HG03280 (cell line): ENCODE results near the gene MNT.

Experiments
- ATAC-seq: cut with Tn5 transposase; IDR thresholded peaks from one replicate; pipeline ENCODE4 v1.9.1; 2021; ENCODE audit warnings: mild to moderate bottlenecking, moderate library complexity; ENCODE audit not compliant: unreplicated experiment

MNT gene

DNA sequence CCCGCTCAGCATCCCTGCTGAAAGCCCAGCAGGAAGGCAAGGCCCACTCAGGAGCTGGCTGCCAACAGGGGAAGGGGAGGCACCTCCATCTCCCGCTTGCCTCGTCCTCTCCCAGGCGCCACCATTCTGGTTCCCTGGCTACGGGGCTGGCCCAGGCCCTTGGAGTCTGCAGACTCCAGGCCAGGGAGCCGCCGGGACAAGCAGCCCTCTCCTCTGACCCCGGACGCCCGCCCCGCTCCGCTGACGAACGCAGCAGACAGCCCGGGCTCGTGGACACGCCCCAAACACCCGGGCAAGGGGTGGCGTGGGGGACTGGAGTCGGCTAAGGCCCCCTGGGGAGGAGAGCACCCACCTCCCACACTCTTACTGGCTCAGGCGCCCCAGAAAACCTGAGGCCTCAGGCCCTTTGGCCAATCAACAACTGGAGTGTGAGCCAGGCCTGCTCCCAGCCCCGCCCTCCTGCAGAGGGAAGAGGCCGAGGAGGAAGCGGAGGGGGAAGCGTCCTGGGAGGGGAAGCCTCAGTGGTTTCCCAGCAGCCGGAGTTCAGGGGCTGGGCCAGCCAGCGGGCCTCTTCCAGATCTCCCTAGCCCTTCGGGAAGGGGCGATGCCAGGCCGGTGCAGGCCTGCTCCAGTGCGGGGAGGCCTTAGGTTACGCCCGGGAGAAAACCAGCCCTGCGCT is 4.2 kb downstream of the MNT start:
- ATAC-seq: no peak

DNA sequence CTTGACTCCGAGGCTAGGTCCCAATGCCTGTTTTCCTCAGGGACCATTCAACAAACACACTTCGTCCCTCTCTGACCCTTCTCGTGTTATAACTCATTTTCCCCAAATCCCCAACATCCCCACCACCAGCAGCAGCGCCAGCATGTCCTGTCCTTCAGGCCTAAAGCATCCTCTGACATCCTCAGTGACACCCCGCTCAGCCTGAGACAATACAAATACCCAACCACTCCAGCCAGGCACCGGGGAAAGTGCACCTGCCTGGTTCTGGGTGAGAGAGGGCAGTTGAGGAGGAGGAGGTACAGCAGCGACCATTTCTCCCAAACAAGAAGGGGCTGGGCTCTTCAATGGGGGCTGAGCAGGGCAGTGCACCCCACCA is 4.7 kb downstream of the MNT start:
- ATAC-seq: no peak

DNA sequence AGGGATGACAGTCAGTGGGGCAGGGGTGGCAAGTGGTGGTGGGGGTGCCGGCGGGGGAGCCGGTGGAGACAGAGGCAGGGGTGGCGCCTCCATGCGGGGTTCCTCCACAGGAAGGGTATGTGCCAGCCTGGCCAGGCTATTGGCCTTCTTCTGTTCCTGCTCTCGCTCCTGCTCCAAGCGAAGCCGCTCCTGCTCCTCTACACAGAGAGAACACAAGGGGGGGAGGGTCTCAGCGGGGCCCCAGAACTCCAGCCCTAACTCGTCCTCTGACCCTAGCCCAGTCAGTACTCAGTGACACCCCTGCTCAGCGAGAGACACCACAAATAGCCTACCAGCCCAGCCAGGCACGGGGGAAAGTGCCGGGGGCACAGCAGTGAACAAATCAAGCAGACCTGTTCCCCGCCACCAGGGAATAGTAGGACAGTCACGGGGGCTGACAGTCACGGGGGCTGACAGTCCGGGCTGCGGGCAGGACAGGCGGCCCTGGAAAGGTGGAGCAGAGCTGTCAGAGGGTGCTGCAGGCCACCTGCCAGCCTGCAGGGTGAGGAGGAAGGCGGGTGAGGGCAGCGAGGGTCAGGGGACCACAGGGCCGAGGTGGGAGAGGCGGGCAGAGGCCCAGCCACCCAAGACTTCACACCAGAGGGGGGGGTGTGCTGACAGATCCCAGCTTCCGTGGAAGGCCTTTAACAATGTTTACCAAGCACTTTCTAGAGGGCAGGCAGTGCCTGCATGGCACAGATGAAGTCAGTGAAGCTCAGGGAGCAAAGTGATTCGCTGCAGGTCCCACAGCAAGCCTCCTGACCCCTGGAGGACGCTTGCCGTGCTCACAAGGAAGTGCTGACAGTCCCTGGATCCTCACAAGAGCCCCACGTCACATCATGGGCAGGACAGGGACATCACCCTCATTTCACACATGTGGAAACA is 5.3 kb downstream of the MNT start:
- no peak for ATAC-seq

DNA sequence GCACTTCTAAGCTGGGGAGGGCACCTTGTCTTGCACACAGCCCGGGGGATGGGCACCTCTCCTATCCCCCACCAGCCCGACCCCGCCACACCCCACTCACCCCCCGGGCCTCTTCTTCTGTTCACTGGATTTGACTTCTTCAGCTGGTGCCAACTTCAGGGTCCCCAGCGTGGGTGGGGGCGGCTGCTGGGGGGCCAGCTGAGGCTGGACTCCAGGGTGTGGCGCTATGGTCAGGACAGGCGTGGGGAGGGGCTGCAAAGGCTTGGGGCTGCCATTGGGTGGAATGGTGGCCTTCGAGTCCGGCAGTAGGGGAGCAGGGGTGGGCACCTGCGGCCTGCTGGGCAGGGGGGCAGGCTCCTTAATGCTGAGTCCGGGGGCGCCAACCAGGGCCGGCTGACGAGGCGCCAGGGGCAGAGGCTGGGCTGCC is 6.1 kb downstream of the MNT start:
- no peak for ATAC-seq

DNA sequence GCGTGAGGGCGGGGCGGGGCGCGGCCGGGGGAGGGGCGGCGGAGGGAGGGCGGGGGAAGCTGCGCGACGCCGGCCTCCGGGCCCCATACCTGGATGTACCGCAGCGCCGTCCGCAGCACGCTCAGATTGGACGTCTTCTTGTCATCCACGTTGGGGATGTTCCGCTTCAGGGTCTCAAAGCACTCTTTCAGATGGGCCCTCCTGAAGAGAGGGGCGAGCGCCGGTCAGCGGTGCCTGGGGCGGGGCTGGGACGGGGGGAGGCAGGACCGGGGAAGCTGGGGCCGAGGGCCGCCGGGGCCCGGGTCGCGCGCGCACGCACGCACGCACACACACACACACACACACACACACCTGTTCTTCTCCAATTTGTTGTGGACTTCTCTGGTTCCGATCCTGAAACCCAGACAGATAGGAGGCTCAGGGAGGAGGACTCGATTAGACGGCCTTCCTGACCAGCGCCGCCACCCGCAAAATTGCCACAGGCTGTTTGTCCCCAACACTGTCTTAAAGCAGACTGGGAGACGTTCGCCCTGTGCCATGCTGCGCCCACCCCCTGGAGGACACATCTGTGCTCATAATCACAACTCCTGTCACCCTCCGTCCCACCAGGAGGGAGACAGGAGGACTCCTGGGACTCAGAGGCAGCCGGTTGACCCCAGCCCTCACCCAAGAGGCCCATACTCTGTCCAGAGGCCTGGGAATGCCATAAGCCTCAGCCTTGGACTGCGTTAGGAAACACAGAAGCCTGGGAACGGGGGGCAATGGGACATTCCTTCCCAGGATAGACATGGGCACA is 6.7 kb downstream of the MNT start:
- no peak for ATAC-seq

DNA sequence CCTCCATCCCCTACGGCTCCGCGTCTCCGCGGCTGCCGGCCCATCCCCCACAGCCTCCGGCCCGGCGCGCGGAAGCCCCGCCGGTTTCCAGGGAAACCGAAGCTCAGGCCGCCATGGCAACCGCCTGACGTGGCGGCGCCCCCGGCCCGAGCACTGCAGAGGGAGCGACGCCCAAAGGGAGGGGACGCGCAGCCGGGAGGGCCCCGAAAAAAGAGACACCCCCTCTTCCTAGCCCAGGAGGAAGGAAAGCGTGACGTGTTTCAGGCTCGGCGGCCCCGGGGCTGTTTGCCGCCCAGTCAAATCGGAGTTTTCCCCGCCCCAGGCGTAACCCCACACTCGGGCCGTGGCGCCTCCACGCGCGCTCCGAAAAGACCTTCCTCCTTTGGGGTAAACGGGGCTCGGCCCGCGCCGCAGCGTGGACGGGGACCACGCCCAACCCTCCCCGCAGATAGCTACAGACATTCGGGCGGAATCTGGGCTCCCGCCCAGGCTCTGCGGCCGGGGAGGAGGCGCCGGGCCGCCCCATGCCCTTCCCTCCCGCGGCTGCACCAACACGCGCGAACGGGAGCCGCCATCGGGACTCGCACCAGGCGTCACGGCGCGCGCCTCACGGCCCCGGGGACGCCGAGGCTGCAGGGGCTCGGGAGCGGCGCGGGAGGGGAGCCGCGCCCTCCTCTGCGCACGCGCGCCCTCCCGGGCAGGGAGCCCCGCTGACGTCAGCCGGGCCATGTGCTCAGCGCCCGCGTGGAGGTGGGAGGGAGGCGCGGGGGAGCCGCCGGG is 7.5 kb downstream of the MNT start:
- peak; percentile 40 for ATAC-seq

DNA sequence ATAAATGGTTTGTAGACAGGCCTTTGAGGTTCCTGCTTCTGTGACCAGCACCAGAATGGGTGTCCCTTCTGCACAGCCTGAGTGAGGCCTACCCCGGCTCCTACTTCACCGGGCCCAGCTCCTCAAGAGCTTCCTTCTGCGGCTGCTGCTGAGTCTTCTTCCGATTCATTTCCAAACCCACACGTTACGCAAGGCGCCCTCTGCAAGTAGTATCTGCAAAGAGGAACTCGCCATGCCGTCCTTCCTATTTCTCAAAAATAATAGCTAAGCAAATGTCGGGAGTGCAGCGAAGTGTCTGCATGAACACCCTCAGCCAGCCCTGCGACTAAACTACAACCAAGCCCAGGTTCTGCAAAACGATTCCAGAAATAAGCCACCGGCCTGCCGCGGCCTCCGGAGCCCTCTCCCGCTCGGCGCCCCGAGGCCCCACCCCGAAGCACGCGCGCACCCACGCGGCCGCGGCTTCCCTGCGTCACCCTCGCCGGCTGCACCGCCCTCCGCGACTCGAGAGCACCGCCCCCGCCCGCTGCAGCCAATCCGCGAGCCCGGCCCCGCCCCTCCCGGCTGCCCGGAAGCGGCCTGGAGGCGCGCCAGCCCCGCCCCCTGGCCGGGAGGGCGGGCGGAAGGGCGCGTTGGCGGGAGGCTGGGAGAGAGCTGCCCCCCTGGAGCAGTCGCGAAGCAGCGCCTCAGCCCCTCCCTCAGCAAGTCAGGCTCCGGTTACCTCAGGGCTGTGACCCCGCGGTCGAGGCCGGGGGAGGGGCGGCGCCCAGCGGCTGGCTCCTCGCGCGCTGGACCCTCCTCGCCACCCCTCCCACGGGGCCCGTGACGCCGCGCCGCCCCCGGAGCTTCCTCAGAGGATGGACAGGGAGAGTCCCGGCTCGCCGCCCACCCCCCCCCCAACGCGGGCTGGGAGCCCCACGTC is 8.3 kb downstream of the MNT start:
- ATAC-seq: peak; percentile 52

DNA sequence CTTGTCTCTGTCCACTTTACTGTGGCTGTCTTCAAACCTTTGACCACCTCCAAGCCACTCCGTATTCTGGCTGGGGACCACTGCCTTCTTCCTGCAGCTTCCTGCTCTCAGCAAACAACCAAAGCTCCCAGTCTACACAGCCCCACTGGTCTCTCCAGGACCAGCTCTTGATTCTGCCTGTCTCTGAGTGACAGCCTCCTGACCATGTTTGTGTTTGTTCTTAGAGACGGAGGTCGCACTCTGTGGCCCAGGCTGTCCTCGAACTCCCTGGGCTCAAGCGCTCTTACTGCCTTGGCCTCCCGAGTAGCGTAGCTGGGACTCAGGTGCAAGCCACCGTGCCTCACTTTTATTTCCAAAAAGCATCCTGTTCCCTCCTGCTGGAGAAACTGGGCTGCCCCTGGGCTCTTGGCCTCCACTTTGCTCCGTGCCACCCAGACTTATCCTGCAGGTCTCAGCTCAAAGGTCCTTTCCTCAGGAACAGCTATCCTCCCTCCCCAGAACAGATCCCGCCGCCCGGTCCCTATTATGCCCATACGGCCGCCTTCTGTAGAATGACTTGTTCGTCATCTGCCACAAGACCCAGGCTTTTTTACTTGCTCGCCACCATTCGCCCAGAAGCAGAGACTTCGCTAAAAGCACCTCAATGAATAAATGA is 9.1 kb downstream of the MNT start:
- ATAC-seq: no peak

DNA sequence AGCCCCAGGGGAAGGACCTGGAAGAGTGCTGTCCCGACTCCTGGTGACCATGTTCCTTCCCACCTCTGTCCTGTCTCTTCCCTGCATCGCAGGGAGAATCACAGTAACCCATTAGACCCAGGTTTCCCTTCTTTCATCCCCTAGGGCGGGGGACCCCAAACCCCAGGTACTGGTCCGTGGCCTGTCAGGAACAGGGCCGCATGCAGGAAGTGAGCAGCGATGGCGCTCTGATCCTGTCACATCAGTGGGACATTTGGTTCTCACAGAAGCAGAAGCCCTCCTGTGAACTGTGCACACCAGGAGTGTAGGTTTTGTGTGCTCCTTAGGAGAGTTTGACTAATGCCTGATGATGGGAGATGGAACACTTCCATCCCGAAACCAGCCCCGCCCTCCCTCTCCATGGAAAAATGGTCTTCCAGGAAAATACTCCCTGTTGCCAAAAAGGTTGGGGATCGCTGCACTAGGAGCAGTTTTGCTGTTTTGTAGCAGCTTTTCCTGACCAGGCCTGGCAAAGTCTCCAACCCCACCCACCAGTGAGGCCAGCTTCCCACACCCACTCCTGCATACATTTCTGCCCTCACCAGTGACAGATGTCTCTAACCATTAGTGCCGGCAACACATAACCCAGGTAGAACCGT is 10.5 kb downstream of the MNT start:
- ATAC-seq: no peak

DNA sequence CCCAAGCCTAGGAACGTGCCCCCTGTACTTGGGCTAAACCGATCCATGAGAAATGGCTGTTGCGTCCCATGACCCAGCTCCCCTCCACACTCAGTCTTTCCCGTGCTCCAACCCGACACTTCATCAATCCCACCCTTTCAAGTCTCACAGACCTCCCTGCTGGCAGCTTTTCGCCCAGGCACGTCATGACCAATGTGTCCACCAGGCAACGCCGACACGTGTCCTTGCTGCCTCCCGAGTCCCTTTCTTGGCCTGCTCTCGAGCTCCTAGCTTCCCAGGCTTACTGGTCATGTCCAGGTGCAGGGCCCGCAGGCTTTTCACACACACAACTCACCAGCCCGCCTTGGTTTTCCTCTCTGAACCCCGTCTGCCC is 12.2 kb downstream of the MNT start:
- ATAC-seq: no peak

DNA sequence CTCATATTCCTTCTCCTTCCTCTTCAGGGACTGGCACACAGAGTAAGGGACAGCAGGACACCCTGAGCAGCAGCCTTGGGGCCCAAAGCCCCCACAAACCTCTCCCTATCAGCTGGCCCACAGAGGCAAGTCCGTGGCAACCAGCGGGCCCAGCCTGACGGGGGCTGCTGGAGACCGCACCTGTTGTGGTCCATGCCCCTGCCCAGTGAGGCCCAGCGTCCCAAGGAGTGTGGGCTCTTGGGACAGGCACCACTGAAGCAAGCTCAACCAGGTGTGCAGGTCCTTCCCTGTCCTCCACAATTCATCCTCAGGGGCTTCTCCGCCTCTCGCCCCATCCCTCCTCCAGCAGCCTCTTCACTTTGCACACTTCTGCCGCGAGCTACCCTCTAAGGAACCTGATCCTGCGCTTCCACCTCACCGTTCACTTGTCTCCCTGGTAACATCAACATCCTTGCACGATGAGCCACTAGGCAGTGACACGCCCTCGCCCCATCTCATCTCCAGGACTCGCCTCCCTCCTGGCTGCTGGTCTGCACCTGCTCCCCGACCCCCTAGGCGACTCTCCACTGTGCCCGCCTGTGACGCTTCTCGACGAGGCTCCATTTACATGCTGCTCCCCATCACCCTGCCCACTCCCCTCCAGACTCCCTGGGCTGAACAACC is 12.7 kb downstream of the MNT start:
- ATAC-seq: no peak

DNA sequence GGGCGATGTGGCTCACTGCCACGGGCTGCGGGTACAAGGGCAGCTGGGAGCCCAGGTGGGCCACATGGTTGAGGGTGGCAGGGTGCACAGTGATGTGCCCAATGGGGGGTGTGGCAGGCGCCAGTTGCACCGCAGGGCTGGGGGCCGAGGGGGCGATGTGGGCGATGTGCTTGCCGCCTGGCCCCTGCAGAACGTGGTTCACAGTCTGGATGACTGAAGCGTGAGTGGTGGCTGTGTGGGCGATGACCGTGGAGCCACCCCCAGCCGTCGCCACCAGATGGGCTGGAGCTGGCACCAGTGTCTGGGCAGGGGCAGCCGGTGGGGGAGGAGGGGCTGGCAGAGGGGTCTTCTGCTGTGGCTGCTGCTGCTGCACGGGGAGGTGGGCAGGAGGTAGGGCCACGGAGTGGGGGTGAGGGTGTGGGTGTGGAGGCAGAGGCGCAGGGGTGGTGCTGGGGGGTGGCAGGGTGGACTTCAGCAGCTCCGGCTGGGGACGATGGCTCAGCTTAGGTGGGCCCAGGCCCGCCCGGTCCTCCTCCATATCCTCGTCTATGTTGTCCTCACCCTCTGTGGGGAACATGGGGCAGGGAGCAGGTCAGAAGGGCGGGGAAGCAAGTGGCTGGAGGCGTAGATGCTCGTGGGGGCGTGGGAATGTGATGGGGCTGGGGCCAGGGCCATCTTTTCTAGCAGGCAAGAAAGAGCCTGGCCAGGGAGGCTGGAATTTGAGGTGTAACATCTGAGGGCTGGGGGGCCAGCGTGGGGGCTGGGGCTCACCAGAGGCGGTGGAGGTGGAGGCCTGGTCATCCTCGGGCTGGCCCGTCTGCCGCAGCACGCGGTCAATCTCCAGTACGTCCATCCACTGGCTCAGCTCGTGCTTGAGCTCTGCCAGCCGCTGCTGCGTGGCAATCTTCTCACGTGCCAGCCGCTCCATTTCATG is 13.5 kb downstream of the MNT start:
- no peak for ATAC-seq

DNA sequence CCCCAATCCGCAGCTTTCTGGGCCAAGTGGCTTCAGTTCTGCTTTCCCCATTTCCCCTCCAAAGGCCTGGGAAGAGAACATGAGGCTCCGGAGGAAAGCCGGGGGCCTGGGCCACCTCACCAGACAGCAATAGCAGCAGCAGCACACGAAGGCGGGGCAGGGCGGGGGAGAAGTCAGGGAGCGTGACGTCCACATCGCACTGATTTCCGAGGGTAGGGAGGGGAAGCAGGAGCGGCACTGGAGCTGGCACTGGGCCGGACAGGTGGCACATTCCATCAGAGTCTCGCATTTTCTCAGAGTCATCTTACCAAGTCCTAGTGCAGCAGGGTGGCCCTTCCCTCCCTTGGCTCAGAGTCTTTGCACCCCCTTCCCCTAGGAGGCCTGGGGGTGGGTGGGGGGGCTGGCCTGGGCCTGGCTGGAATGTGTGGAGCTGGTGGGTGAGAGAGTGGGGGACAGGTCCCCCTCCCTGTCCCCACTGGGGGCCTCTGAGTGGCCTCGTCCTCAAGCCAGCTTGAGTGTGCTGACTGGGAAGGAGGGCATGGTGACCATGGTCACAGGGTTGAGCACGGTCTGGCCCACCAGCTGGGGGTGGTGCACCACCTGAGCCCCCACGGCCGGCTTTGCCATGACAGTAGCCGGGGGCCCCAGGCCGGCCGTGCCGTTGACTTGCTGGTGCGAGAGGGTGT is 14.3 kb downstream of the MNT start:
- no peak for ATAC-seq

DNA sequence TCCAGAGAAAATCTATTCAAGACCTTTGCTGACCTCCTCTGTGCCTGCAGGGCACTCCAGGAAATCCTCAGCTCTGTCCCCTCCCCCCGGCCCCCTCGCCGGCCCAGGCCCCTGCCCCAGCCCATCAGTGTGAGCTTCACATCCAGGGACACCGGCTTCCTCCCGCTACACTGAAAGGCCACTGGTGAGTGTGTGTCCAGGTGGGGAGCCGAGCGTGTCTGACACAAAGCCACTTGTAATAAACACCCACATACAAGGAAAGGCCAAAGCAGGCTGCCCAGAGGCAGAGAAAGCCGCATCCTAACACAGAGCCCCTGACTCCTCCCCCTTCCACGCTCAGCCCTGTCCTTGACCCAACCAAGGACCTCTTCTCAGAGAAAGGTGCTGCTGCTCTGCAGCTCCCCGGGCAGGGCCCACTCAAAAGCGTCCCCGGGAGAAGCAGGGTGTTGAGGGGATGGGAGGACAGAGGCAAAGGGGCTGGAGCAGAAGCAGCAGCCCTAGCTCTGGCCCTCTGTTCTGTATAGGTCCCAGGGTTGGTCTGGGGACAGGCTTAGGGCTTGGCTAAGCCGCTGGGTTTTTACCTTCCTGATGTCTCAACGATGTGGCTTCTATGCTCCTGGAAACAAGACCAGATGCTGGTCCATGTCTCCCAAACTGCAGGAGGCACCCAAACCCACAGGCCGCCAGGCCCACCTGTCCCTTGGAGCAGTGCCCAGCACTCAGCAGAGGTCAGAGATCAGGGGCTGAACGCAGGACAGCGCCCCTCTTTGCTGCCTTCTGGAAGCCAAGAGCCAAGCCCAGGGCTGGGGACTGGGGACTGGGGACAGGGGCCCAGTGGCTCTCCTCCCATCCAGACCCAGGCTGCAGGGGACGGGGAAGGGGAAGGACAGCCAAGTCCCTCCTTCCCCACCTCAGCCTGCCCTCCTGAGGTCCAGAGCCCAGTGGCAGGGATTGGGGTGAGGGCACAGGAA is 15.3 kb downstream of the MNT start:
- no peak for ATAC-seq

DNA sequence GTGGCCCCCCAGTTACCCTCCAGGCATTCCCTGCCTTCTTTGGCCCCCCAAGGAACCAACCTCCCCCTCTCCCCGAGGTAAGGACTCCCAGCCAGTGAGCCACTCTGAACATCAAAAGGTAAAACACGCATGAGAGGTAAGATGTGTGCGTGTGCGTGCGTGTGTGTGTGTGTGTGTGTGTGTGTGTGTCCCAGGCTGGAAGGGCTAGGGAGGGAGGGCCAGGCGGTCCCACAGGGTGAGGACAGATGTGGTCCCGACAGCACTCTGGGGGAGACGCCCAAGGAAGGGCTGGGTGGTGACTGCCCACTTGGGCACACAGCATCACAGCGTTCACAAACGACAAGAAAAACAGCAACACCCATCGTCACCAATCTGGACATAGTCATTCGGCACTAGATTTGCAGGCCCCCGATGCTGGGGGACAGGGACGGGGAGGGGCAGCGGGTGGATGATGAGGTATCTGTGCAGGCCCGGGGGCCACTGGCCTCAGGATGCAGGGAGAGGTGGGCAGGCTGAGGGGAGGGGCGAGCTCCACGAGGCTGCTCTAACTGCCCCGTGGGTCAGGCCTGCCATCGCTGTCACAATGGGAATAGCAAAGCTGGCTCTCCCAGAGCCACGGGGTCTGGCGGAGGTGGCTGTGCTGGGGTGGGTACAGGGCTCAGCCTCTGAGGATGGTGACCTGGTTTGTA is 16.3 kb downstream of the MNT start:
- no peak for ATAC-seq
